ENCODE measurements around the gene KCNK4.

The KCNK4 gene

GRCh38 chr11:64331569-64332371 lies 40.7 kb downstream of the KCNK4 start:
- DNase-seq: no peak

GRCh38 chr11:64333556-64333955 lies 42.5 kb downstream of the KCNK4 start:
- no peak for DNase-seq

GRCh38 chr11:64334764-64335735 lies 43.9 kb downstream of the KCNK4 start:
- DNase-seq: peak; percentile 85

GRCh38 chr11:64337538-64338249 lies 46.6 kb downstream of the KCNK4 start:
- no peak for DNase-seq

- DNase-seq: no peak
These were observed 47.6 kb downstream of the KCNK4 start for GRCh38 chr11:64338716-64339115.

GRCh38 chr11:64339286-64339685 lies 48.2 kb downstream of the KCNK4 start:
- DNase-seq: no peak

- DNase-seq: no peak
These were observed 48.8 kb downstream of the KCNK4 start, which contains the start of gene CCDC88B for GRCh38 chr11:64339754-64340408. TSS of gene CCDC88B (plus strand) at chr11:64340204. CDS start at chr11:64340267, 63 bp downstream.

- DNase-seq: no peak
These were observed 49.7 kb downstream of the KCNK4 start for GRCh38 chr11:64340671-64341335.

- DNase-seq: no peak
These were observed 50.3 kb downstream of the KCNK4 start for GRCh38 chr11:64341429-64341828.

GRCh38 chr11:64341851-64342791 lies 51.0 kb downstream of the KCNK4 start:
- DNase-seq: no peak

GRCh38 chr11:64342869-64343745 lies 52.0 kb downstream of the KCNK4 start:
- no peak for DNase-seq

- no peak for DNase-seq
These were observed 52.9 kb downstream of the KCNK4 start for GRCh38 chr11:64343767-64344559.

GRCh38 chr11:64344787-64345186 lies 53.7 kb downstream of the KCNK4 start:
- DNase-seq: no peak

GRCh38 chr11:64347193-64347867 lies 56.2 kb downstream of the KCNK4 start:
- no peak for DNase-seq

- DNase-seq: no peak
These were observed 57.4 kb downstream of the KCNK4 start for GRCh38 chr11:64348383-64349024.

- DNase-seq: no peak
These were observed 57.9 kb downstream of the KCNK4 start for GRCh38 chr11:64349025-64349387.

- no peak for DNase-seq
These were observed 58.3 kb downstream of the KCNK4 start for GRCh38 chr11:64349404-64349803.

Measured in NCI-H510A (cell line).